Measurements from ENCODE around the gene STPG3. TPM values are rescaled to one million over a fixed set of nuclear protein-coding genes. Genes with fewer than 3 reads are reported as not detected.

The STPG3 gene
- total and polyA plus RNA-seq, 2 of the 13 experiments (the other 11 are each of a cell fraction or from before 2014, with no cell fraction given): not detected

- TF ChIP-seq ZNF772 (CRISPR knock-in tag; IDR thresholded peaks at IDR 0.05): no peak; the same call in 1 of the 2 replicates
- TF ChIP-seq MAFG (CRISPR knock-in tag; IDR thresholded peaks at IDR 0.05): no peak
- TF ChIP-seq PBX2 (CRISPR knock-in tag; IDR thresholded peaks at IDR 0.05): peak; percentile 58; the same call in 1 of the 2 replicates
- TF ChIP-seq ZNF224 (CRISPR knock-in tag; IDR thresholded peaks at IDR 0.05): peak; percentile 70; the same call in 1 of the 2 replicates
- no peak for TF ChIP-seq ZBTB49 (CRISPR knock-in tag; IDR thresholded peaks at IDR 0.05; ENCODE audit: borderline replicate concordance)
- no peak for TF ChIP-seq JDP2 (CRISPR knock-in tag; IDR thresholded peaks at IDR 0.05; ENCODE audit: borderline replicate concordance)
- TF ChIP-seq KMT2A (CRISPR knock-in tag; IDR thresholded peaks at IDR 0.05): peak; percentile 28; the same call in 1 of the 2 replicates
- TF ChIP-seq CTCF (CRISPR knock-in tag; IDR thresholded peaks at IDR 0.05): peak; percentile 20; the same call in 1 of the 2 replicates
- TF ChIP-seq ZNF367 (CRISPR knock-in tag; IDR thresholded peaks at IDR 0.05; ENCODE audit: borderline replicate concordance): 0 out of 2 replicates have a peak, but pooled peaks have one; percentile 43
- 0 out of 2 replicates have a peak, but pooled peaks have one; percentile 58 for TF ChIP-seq ZNF557 (CRISPR knock-in tag; IDR thresholded peaks at IDR 0.05)
- peak; percentile 67 for TF ChIP-seq MXD3 (CRISPR knock-in tag; IDR thresholded peaks at IDR 0.05)
- TF ChIP-seq FLYWCH1 (CRISPR knock-in tag; IDR thresholded peaks at IDR 0.05): no peak
- peak; percentile 72; the same call in 1 of the 2 replicates for TF ChIP-seq DZIP1 (CRISPR knock-in tag; IDR thresholded peaks at IDR 0.05)
- peak; percentile 100 for TF ChIP-seq AKAP8 (CRISPR knock-in tag; IDR thresholded peaks at IDR 0.05)
- TF ChIP-seq MXD1 (CRISPR knock-in tag; IDR thresholded peaks at IDR 0.05): no peak
- no peak for TF ChIP-seq NFE2 (CRISPR knock-in tag; IDR thresholded peaks at IDR 0.05)
- peak; percentile 42; the same call in 1 of the 2 replicates for TF ChIP-seq ZNF33A (CRISPR knock-in tag; IDR thresholded peaks at IDR 0.05; ENCODE audit: borderline replicate concordance)
- no peak; the same call in 1 of the 2 replicates for TF ChIP-seq CBX5 (CRISPR knock-in tag; IDR thresholded peaks at IDR 0.05; ENCODE audit: borderline replicate concordance)
- 0 out of 2 replicates have a peak, but pooled peaks have one; percentile 22 for TF ChIP-seq ZMYM3 (CRISPR knock-in tag; IDR thresholded peaks at IDR 0.05)
- peak; percentile 78 for TF ChIP-seq NRL (CRISPR knock-in tag; IDR thresholded peaks at IDR 0.05; ENCODE audit: borderline replicate concordance)
These were observed 21.0 kb upstream of the STPG3 start (continued) for GRCh38 chr9:137229903-137230704.

Data from HepG2 (cell line).